ENCODE data around the gene CSNK1G1.
"Not testable (repeated sequence)": the region's sequence is repeated elsewhere in the genome, so short reads cannot be mapped to it uniquely, and the experiment has no call there.

CSNK1G1 gene

DNA sequence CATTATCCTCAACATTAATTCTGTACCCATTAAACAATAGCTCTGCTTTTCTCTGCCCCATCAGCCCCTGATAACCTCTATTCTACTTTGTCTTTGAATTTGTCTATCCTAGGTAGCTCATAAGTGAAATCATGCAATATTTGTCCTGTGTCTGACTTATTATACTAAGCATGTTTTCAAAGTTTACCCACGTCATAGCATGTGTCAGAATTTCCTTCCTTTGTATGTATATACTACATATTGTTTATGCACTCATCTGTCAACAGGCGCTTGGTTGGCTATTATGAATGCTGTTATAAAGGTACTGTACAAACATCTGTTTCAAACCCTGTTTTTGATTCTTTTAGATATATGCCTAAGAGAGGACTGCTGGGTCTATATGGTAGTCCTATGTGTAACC lies 18.2 kb downstream of the CSNK1G1 start:
- Histone ChIP-seq H2AFZ (no peak overlapping the region), H3K79me2 (no peaks in the 10 kb centered on the region), H3K9ac (no peak overlapping the region), H3K4me2 (ENCODE audit: low read length) (no peak overlapping the region), H3K9me3 (ENCODE audit: control insufficient read depth, low read length) (no peaks in the 10 kb centered on the region), H3K4me3 (ENCODE audit: low read depth, low read length) (no peak overlapping the region), H3K27me3 (ENCODE audit: control insufficient read depth, insufficient read depth, low read length) (no peaks in the 10 kb centered on the region), H3K36me3 (ENCODE audit: control insufficient read depth, insufficient read depth, low read length) (no peaks in the 10 kb centered on the region), H3K27ac (no peak overlapping the region), H3K4me1 (no peaks in the 10 kb centered on the region)
- TF ChIP-seq, protein P1, sequence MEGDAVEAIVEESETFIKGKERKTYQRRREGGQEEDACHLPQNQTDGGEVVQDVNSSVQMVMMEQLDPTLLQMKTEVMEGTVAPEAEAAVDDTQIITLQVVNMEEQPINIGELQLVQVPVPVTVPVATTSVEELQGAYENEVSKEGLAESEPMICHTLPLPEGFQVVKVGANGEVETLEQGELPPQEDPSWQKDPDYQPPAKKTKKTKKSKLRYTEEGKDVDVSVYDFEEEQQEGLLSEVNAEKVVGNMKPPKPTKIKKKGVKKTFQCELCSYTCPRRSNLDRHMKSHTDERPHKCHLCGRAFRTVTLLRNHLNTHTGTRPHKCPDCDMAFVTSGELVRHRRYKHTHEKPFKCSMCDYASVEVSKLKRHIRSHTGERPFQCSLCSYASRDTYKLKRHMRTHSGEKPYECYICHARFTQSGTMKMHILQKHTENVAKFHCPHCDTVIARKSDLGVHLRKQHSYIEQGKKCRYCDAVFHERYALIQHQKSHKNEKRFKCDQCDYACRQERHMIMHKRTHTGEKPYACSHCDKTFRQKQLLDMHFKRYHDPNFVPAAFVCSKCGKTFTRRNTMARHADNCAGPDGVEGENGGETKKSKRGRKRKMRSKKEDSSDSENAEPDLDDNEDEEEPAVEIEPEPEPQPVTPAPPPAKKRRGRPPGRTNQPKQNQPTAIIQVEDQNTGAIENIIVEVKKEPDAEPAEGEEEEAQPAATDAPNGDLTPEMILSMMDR (IDR thresholded peaks at IDR 0.05), result no peak

DNA sequence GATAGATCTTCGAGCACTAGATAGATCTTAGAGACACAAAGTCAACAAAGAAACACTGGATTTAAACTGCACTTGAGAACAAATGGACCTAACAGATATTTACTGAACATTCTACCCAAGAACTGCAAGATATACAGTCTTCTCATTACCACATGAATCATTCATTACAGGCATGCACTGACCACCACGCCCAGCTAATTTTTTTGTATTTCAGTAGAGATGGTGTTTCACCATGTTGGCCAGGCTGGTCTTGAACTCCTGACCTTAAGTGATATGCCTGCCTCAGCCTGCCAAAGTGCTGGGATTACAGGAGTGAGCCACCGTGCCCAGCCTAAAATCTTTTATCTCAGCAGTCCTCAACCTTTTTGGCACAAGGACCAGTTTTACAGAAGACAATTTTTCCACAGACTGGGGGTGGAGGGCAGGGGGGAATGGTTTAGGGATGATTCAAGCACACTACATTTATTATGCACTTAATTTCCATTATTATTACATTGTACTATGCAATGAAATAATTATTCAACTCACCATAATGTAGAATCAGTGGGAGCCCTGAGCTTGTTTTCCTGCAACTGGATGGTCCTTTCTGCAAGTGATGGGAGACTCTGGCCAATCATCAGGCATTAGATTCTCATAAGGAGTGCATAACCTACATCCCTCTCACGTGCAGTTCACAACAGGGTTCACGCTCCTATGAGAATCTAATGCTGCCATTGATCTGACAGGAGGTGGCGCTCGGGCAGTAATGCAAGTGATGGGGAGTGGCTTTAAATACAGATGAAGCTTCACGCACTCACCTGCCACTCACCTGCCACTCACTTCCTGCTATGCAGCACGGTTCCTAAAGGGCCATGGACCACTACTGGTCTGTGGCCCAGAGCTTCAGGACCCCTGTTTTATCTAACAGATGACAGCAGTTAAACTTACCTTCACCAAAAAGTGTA lies 21.7 kb downstream of the CSNK1G1 start:
- no peaks in the 10 kb centered on the region for H3K79me2 ChIP-seq
- no peak overlapping the region for H3K9ac ChIP-seq
- H3K27ac ChIP-seq, result no peak overlapping the region
- TF ChIP-seq, protein P1 (IDR thresholded peaks at IDR 0.05), result no peak
- no peaks in the 10 kb centered on the region for H3K9me3 ChIP-seq (ENCODE audit: control insufficient read depth, low read length)
- H3K4me2 ChIP-seq (ENCODE audit: low read length), result no peak overlapping the region
- H3K4me3 ChIP-seq (ENCODE audit: low read depth, low read length), result no peak overlapping the region
- H3K36me3 ChIP-seq (ENCODE audit: control insufficient read depth, insufficient read depth, low read length), result no peaks in the 10 kb centered on the region
- H3K4me1 ChIP-seq, result no peaks in the 10 kb centered on the region
- no peaks in the 10 kb centered on the region for H3K27me3 ChIP-seq (ENCODE audit: control insufficient read depth, insufficient read depth, low read length)
- H2AFZ ChIP-seq, result no peak overlapping the region

DNA sequence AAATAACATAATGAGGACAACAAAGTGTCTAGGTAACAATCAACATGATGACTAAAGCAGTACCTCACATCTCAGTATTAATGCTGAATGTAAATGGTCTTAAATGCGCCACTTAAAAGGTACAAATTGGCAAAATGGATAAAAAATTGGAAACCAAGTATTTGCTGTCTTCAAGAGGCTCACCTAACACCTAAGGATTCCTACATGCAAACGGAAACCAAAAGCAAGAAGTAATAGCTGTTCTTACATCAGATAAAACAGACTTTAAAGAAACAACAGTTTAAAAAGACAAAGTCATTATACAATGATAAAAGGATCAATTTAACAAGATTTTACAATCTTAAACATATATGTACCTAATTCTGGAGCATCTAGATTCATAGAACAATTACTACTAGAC lies 22.5 kb downstream of the CSNK1G1 start:
- no peak overlapping the region for H3K9ac ChIP-seq
- no peak overlapping the region for H3K4me3 ChIP-seq (ENCODE audit: low read depth, low read length)
- no peaks in the 10 kb centered on the region for H3K79me2 ChIP-seq
- no peak overlapping the region for H3K27ac ChIP-seq
- TF ChIP-seq, protein P1 (IDR thresholded peaks at IDR 0.05), result no peak
- no peaks in the 10 kb centered on the region for H3K4me1 ChIP-seq
- H2AFZ ChIP-seq, result no peak overlapping the region
- H3K4me2 ChIP-seq (ENCODE audit: low read length), result no peak overlapping the region
- no peaks in the 10 kb centered on the region for H3K9me3 ChIP-seq (ENCODE audit: control insufficient read depth, low read length)
- no peaks in the 10 kb centered on the region for H3K36me3 ChIP-seq (ENCODE audit: control insufficient read depth, insufficient read depth, low read length)
- H3K27me3 ChIP-seq (ENCODE audit: control insufficient read depth, insufficient read depth, low read length), result no peaks in the 10 kb centered on the region

DNA sequence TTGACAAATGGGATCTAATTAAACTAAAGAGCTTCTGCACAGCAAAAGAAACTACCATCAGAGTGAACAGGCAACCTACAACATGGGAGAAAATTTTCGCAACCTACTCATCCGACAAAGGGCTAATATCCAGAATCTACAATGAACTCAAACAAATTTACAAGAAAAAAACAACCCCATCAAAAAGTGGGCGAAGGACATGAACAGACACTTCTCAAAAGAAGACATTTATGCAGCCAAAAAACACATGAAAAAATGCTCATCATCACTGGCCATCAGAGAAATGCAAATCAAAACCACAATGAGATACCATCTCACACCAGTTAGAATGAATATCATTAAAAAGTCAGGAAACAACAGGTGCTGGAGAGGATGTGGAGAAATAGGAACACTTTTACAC lies 24.3 kb downstream of the CSNK1G1 start:
- H3K9ac ChIP-seq; H3K27ac ChIP-seq; H3K79me2 ChIP-seq; H3K36me3 ChIP-seq (ENCODE audit: control insufficient read depth, insufficient read depth, low read length); H3K4me1 ChIP-seq; H3K4me2 ChIP-seq (ENCODE audit: low read length); H3K27me3 ChIP-seq (ENCODE audit: control insufficient read depth, insufficient read depth, low read length); H2AFZ ChIP-seq; H3K9me3 ChIP-seq (ENCODE audit: control insufficient read depth, low read length); H3K4me3 ChIP-seq (ENCODE audit: low read depth, low read length): not testable (repeated sequence)

DNA sequence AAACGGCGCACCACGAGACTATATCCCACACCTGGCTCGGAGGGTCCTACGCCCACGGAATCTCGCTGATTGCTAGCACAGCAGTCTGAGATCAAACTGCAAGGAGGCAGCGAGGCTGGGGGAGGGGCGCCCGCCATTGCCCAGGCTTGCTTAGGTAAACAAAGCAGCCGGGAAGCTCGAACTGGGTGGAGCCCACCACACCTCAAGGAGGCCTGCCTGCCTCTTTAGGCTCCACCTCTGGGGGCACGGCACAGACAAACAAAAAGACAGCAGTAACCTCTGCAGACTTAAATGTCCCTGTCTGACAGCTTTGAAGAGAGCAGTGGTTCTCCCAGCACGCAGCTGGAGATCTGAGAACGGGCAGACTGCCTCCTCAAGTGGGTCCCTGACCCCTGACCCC lies 29.0 kb downstream of the CSNK1G1 start:
- H3K4me2 ChIP-seq (ENCODE audit: low read length); H3K79me2 ChIP-seq; H3K9ac ChIP-seq; H3K4me1 ChIP-seq; H3K27ac ChIP-seq; H3K4me3 ChIP-seq (ENCODE audit: low read depth, low read length); H2AFZ ChIP-seq; H3K36me3 ChIP-seq (ENCODE audit: control insufficient read depth, insufficient read depth, low read length); H3K27me3 ChIP-seq (ENCODE audit: control insufficient read depth, insufficient read depth, low read length); H3K9me3 ChIP-seq (ENCODE audit: control insufficient read depth, low read length): not testable (repeated sequence)

DNA sequence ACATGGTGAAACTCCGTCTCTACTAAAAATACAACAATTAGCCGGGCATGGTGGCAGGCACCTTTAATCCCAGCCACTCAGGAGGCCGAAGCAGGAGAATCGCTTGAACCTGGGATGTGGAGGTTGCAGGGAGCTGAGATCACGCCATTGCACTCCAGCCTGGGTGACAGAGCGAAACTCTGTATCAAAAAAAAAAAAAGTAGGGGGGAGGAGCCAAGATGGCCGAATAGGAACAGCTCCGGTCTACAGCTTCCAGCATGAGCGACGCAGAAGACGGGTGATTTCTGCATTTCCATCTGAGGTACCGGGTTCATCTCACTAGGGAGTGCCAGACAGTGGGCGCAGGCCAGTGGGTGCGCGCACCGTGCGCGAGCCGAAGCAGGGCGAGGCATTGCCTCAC lies 29.5 kb downstream of the CSNK1G1 start:
- peak overlapping the region; percentile 50 for H2AFZ ChIP-seq
- not testable (repeated sequence) for H3K4me3 ChIP-seq (ENCODE audit: low read depth, low read length); H3K9ac ChIP-seq; H3K4me2 ChIP-seq (ENCODE audit: low read length); H3K4me1 ChIP-seq; H3K79me2 ChIP-seq; H3K9me3 ChIP-seq (ENCODE audit: control insufficient read depth, low read length); H3K36me3 ChIP-seq (ENCODE audit: control insufficient read depth, insufficient read depth, low read length); H3K27me3 ChIP-seq (ENCODE audit: control insufficient read depth, insufficient read depth, low read length)
- peak overlapping the region; percentile 53 for H3K27ac ChIP-seq
